H7 (cell line): ENCODE results near the gene AASDH. TPM values are rescaled to one million over a fixed set of nuclear protein-coding genes. Genes with fewer than 3 reads are reported as not detected.
"Not testable (repeated sequence)": the region's sequence is repeated elsewhere in the genome, so short reads cannot be mapped to it uniquely, and the experiment has no call there.

Experiments
- DNase-seq: peaks from one replicate; pipeline ENCODE4 v3.0.0; 2012
- H3K27me3 ChIP-seq: 2 replicates; pipeline ENCODE4 v1.6.0; 2011; ENCODE audit warnings: mild to moderate bottlenecking, low read length; ENCODE audit not compliant: control insufficient read depth, insufficient read depth
- H3K36me3 ChIP-seq: replicated peaks from 2 replicates; pipeline ENCODE4 v1.5.1; 2011; ENCODE audit warnings: low read length; ENCODE audit not compliant: control insufficient read depth, insufficient read depth
- H3K4me3 ChIP-seq: 2 replicates; pipeline ENCODE4 v1.5.1; 2011; ENCODE audit warnings: low read depth, mild to moderate bottlenecking, control low read depth, low read length, moderate library complexity; ENCODE audit not compliant: insufficient read depth
- total RNA-seq: library from RNA; depleted of rRNA; stranded (reverse); fragments of >200 nt; shearing (Covaris generic); gene quantifications from 2 replicates; pipeline ENCODE4 v1.2.3, GENCODE V29; 2014

Gene AASDH
- total RNA-seq, 1 experiment from 2014 or later, result 11.4 TPM

DNA sequence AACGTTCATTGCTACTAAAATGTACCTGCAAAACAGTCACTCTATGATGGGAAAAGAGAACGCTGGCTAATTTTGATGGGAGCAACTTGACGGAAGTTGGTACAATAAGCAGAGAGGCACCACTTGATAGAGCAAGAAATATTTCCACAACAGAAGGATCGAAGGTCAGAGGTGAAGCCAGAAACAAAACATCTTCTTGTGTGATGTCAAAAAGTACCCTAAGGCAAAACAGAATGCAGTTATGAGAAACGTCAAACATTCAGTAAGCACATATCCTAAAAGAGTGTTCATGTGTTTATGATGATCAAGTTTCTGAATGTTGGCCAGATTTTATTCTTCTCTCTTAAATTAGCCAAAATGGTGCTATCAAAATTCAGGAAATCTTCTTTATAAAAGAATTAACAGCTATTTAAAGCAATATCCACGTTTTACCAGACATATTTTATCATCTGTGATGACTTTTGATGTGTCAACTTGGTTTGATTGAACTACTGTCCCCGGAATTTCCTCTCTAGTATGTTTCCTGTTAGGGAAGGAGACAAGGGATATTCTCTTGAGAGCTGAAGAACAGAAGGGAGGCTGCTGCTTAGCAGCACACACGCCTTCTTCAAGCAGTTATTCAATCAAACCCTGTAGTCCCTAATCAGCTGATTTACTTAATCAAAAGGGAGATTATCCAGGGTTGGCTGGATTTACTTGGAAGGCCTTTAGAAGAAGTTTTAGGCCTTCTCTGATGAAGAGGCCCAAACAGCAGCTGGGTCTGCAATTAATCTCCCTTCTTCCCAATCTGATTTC is 15.7 kb downstream of the AASDH start:
- DNase-seq, result no peak
- H3K36me3 ChIP-seq, result peaks cover 1% of the 10 kb centered on the region

DNA sequence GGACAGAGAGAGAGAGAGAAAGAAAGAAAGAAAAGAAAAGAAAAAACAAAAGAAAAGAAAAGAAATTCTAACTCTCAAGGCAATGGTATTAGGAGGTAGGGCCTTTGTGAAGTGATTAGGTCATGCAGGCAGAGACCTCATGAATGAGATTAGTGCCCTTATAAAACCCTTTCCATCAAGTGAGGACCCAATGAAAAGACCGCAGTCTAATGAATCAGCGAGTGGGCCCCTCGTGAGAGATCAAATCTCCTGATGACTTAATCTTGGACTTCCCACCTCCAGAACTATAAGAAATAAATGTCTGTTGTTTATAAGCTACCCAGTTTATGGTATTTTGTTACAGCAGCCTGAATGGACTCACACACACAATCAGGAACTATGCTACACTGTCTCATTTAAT is 16.9 kb downstream of the AASDH start:
- H3K4me3 ChIP-seq, result no peak overlapping the region
- no peaks in the 10 kb centered on the region for H3K27me3 ChIP-seq
- DNase-seq, result no peak
- H3K36me3 ChIP-seq, result peaks cover 1% of the 10 kb centered on the region

More for the DNA sequence above, 15.7 kb downstream of the AASDH start:
- Histone ChIP-seq H3K4me3 (no peak overlapping the region), H3K27me3 (no peaks in the 10 kb centered on the region)

DNA sequence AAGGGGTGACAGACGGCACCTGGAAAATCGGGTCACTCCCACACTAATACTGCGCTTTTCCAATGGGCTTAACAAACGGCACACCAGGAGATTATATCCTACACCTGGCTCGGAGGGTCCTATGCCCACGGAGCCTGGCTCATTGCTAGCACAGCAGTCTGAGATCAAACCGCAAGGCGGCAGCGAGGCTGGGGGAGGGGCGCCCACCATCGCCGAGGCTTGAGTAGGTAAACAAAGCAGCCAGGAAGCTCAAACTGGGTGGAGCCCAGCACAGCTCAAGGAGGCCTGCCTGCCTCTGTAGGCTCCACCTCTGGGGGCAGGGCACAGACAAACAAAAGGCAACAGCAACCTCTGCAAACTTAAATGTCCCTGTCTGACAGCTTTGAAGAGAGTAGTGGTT is 24.3 kb downstream of the AASDH start:
- not testable (repeated sequence) for H3K27me3 ChIP-seq, H3K36me3 ChIP-seq, H3K4me3 ChIP-seq, DNase-seq

DNA sequence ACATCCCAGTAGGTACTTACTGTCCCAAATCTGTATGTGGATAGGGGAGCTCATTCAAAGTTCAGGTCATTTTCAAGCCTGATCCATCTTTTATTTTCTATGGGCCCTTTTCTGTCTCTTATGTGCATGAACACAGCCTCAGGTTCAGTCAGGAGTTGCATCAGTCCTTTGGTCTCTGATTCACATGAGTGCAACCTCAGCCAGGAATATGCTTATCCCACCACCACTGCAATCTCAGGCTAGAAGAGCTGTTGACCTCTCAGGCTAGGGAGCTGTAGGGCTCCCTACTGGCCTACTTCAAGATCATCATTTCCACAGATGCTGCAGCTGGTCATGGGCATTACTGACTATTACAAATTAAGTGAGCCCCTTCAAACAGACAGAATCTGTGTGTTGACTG is 27.2 kb downstream of the AASDH start:
- Histone ChIP-seq H3K4me3 (no peak overlapping the region), H3K27me3 (no peaks in the 10 kb centered on the region), H3K36me3 (no peaks in the 10 kb centered on the region)
- no peak for DNase-seq

DNA sequence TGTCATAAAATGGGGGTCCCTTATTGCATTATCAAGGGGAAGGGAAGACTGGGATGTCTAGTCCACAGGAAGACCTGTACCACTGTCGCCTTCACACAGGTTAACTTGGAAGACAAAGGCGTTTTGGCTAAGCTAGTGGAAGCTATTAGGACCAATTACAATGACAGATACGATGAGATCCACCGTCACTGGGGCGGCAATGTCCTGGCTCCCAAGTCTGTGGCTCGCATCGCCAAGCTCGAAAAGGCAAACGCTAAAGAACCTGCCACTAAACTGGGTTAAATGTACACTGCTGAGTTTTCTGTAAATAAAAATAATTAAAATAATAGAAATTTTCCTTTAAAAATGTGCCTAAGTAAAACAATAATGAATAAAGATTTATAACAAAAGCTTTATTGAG is 30.6 kb downstream of the AASDH start:
- no peak for DNase-seq
- H3K27me3 ChIP-seq, result no peaks in the 10 kb centered on the region
- no peaks in the 10 kb centered on the region for H3K36me3 ChIP-seq
- H3K4me3 ChIP-seq, result no peak overlapping the region

DNA sequence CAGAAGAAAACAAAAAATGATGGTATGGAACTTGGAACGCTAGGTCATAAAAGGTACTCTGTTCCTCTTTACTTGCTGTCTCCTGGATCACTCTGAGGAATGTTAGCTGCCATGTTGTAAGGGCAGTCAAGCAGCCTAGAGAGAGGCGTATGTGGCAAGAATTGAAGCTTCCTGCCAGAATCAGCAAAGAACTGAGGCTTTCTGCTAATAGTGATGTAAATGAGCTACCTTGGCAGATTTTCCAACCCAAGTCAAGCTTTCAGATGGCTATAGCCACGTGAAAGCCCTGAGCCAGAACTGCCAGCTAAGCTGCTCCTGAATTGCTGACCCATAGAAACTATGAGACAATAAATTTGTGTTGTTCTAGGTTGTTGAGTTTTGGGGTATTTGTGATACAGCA is 38.7 kb downstream of the AASDH start:
- H3K27me3 ChIP-seq, result no peaks in the 10 kb centered on the region
- H3K36me3 ChIP-seq, result no peaks in the 10 kb centered on the region
- DNase-seq, result peak; percentile 8
- H3K4me3 ChIP-seq, result no peak overlapping the region

DNA sequence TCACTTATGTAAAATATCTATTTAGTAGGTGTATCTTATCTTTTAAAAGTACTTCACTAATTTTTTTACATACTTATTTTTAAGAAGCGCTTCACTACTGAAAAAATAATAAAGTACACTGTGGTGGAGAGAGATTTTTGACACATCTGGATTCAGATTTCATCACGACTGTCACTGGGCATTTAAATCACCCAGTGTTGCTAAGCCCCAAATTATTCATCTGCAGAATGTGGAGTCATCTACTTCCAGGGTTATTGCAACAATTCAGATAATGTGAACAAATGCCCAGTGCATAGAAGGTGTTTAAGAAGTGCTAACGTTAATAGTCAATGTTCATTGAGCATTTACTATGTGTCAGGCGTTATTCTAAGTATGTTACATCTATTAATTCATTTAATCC is 41.8 kb downstream of the AASDH start:
- no peaks in the 10 kb centered on the region for H3K36me3 ChIP-seq
- H3K4me3 ChIP-seq, result no peak overlapping the region
- no peaks in the 10 kb centered on the region for H3K27me3 ChIP-seq
- DNase-seq, result no peak

DNA sequence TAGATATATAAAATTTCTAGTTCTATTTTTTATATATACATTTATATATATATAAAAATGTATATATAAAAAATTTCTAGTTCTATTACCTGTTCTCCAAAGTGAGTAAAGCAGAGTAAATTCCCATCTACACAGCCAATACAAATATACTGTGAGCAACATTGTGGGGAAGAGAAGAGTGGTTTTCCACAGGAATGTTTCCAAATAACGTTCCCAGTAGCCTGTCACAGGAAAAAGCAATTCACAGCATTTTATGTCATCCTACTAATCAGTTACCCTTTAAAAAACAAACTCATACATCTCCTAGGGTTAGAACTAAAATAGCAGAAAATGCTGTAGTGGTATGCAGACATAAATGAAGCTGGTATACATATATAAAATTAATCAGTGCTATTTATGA is 44.5 kb downstream of the AASDH start:
- no peak overlapping the region for H3K4me3 ChIP-seq
- no peaks in the 10 kb centered on the region for H3K27me3 ChIP-seq
- peaks cover 3% of the 10 kb centered on the region; the same call in 1 of the 2 replicates for H3K36me3 ChIP-seq
- DNase-seq, result no peak

DNA sequence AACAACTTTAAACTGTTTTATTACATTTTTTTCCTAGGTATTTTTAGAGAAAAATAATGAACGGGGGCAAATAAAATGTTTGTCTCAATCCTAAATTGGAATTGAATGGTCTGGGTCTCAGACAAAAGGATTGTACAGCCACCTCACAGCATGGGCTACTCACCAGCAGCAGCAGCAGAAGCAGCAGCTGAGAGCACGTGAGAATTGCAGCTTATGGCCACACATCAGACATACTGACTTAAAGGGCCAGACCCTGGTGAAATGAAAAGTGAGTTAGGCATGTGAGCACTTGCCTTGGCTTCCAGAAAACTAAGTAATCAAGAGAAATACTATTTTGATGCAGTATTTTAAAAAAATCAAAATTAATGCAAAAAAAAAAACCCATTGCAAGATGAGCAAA is 56.6 kb downstream of the AASDH start:
- H3K4me3 ChIP-seq, result no peak overlapping the region

DNA sequence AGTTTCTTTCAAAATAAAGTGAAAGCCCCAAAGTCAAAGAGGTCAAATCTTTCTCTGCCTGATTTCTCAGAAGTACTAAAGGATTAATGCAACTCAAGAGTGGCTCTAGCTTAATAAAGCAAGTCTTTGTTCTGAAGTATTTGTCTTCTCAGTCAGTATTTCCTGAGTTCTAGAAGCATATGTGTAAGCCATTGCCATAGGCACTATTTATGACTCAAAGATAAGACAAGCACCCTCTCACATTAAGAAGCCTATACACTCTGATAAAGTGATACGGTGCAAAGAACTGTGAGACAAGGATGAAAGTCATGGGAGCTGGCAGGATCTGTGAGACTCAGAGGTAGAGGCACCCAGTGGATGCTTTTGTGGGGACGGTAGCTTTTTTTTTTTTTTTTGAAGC is 60.9 kb downstream of the AASDH start:
- Histone ChIP-seq H3K27me3 (no peaks in the 10 kb centered on the region), H3K36me3 (peaks cover 1% of the 10 kb centered on the region), H3K4me3 (no peak overlapping the region)
- DNase-seq, result no peak

More for the DNA sequence above, 56.6 kb downstream of the AASDH start:
- no peaks in the 10 kb centered on the region for H3K27me3 ChIP-seq
- DNase-seq, result no peak
- no peaks in the 10 kb centered on the region; the same call in 1 of the 2 replicates for H3K36me3 ChIP-seq

DNA sequence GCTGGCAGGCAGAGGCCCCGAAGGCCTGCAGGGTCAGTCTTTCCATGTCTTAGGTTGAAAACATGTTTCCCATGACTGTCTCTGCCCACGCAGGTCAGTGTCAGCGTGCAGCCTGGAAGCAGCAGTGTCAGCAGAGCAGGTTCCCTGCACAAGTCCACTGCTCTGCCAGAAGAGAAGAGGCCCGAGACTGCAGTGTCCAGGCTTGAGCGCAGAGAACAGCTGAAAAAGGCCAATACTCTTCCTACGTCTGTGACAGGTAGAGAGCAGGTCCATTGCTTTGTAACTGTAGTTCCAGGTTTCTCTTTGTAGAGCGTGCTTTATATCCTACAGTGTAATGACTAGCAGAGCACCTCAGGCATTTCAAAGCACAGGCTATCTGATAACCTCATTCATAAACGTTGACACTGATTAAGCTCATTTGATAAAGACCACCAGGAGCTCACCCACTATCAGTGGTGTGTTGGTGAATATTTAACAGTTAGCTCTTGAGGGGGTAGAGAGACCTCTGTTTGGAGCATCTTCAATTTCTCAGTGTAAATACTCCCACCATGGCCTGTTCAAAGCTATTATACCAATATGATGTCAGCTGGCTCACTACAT is 63.2 kb downstream of the AASDH start:
- Histone ChIP-seq H3K4me3 (no peak overlapping the region), H3K36me3 (peaks cover 1% of the 10 kb centered on the region; the same call in 1 of the 2 replicates), H3K27me3 (no peaks in the 10 kb centered on the region)
- DNase-seq, result no peak

DNA sequence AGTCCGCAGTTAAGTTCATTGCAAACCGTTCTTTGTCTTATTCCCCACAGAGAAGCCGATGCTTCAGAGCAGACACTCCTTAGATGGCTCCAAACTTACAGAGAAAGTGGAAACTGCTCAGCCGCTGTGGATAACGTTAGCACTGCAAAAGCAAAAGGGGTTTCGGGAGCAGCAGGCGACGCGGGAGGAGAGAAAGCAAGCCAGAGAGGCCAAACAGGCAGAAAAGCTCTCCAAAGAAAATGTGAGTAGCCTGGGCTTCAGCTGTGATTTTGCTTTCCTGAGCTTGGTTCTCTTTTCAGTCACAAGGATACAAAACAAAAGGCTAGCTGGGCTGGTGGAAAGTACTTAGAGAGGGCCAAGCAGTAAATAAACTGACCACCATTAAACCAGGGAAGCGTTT is 64.0 kb downstream of the AASDH start:
- DNase-seq, result no peak
- Histone ChIP-seq H3K36me3 (peaks cover 1% of the 10 kb centered on the region; the same call in 1 of the 2 replicates), H3K27me3 (no peaks in the 10 kb centered on the region), H3K4me3 (no peak overlapping the region)

DNA sequence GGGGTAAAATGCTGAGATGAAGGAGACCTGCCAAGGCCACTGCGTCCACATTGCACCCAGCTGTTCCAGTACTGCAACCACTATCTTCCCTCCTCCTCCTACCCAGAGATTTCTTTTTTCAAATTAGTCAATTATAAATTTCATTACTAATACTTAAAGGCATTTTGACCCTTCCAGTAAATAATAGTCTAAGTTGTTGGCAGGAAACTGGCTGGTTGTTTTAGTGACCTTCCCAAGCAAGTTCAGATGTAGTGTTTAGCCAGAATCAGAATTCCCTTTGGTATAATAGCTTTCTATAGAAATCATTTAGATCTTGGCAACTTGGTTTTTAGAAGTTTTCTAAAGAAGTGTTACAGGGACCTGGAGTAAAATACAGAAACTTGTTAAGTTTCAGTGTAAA is 66.0 kb downstream of the AASDH start:
- Histone ChIP-seq H3K36me3 (peaks cover 1% of the 10 kb centered on the region; the same call in 1 of the 2 replicates), H3K27me3 (no peaks in the 10 kb centered on the region), H3K4me3 (no peak overlapping the region)
- DNase-seq, result no peak

DNA sequence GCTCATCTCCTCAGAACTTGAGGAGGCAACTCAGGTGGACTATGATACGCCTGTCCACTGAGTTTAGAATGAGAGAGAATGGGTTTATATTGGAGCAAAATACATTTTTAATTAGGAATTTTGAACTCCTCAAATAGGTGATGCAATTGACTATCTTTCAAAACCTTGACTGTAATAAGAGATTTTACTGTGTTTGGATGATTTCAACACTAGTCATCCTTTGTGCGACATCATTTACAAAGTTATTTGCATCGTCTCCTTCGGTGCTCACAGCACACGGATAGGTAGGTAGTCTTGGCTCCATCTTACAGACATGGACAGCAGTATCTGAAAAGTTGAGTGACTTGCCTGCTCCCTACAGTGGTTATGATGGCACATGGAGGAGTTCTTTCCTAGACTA is 67.0 kb downstream of the AASDH start:
- no peaks in the 10 kb centered on the region for H3K27me3 ChIP-seq
- no peak for DNase-seq
- peaks cover 1% of the 10 kb centered on the region; the same call in 1 of the 2 replicates for H3K36me3 ChIP-seq
- no peak overlapping the region for H3K4me3 ChIP-seq

DNA sequence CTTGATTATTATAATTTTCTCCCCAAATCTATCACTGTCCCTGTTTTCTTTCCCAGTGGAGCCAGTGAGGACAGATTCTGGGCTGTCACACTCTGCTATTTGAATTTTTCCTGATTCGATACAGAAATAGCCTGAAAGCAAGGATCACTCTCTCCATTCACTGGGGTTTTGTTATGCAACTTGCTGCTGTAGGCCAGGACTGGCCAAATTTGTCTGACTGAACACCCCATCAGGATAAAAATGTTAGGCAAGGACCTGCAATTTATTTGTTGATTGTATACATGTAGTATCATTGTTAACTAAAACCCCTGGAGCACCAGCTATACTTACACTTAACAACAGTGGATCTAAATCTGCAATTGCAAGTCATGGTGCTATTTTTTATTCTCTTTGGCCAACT is 68.7 kb downstream of the AASDH start:
- DNase-seq, result no peak
- Histone ChIP-seq H3K36me3 (no peaks in the 10 kb centered on the region; the same call in 1 of the 2 replicates), H3K27me3 (no peaks in the 10 kb centered on the region), H3K4me3 (no peak overlapping the region)
